OCI-LY7 (cell line): ENCODE measurements around the gene ADAM22. TPM values are rescaled to one million over a fixed set of nuclear protein-coding genes. Genes with fewer than 3 reads are reported as not detected.
"Not testable (repeated sequence)": the region's sequence is repeated elsewhere in the genome, so short reads cannot be mapped to it uniquely, and the experiment has no call there.

Experiments used
- BruUV-seq: library from RNA; stranded (reverse); fragments of 400-500 nt; replicated peaks from 2 replicates; lab custom pipeline; 2021; lab: Mats Ljungman, UMichigan
- CTCF ChIA-PET: fragments of 300-600 bp; sonication (Branson Sonifier 250); formaldehyde crosslinking; loops from one replicate; lab custom pipeline; 2022; ENCODE audit warnings: antibody characterized with exemption; ENCODE audit not compliant: unreplicated experiment; lab: Charles Lee
- POLR2A ChIA-PET: fragments of 300-600 bp; sonication (Branson Sonifier 250); formaldehyde crosslinking; loops from one replicate; lab custom pipeline; 2022; ENCODE audit warnings: antibody characterized with exemption; lab: Charles Lee
- DNase-seq: peaks from one replicate; pipeline ENCODE4 v3.0.0-alpha.2; 2015; ENCODE audit warnings: low spot score
- H2AFZ ChIP-seq: fragments of 200-600 bp; sonication (generic), shearing (Covaris generic); 2 replicates; pipeline ENCODE4 v1.6.1; 2014; ENCODE audit warnings: mild to moderate bottlenecking, antibody characterized with exemption, low read length, moderate library complexity
- H3K27ac ChIP-seq: fragments of 200-600 bp; sonication (generic); 2 replicates; pipeline ENCODE4 v1.5.1; 2014; ENCODE audit warnings: mixed run types, low read depth, mild to moderate bottlenecking, moderate library complexity, low read length, inconsistent platforms; ENCODE audit not compliant: poor library complexity, severe bottlenecking
- H3K36me3 ChIP-seq: fragments of 200-600 bp; sonication (generic); 2 replicates; pipeline ENCODE4 v1.6.1; 2014; ENCODE audit warnings: mild to moderate bottlenecking, antibody characterized with exemption, low read length, moderate library complexity, mixed read lengths; ENCODE audit not compliant: insufficient read depth
- H3K4me1 ChIP-seq: fragments of 200-600 bp; sonication (generic); 2 replicates; pipeline ENCODE4 v1.5.1; 2014; ENCODE audit warnings: mild to moderate bottlenecking, low read length; ENCODE audit not compliant: insufficient read depth, poor library complexity, severe bottlenecking
- H3K4me2 ChIP-seq: fragments of 200-600 bp; sonication (generic); 2 replicates; pipeline ENCODE4 v1.6.1; 2014; ENCODE audit warnings: mild to moderate bottlenecking, low read length
- H3K4me3 ChIP-seq: fragments of 200-600 bp; sonication (generic); 2 replicates; pipeline ENCODE4 v1.5.1; 2014; ENCODE audit warnings: mild to moderate bottlenecking, low read depth, low read length; ENCODE audit not compliant: poor library complexity, severe bottlenecking
- H3K79me2 ChIP-seq: fragments of 200-600 bp; sonication (generic); 2 replicates; pipeline ENCODE4 v1.6.1; 2016; ENCODE audit warnings: low read depth, mild to moderate bottlenecking, low read length, moderate library complexity, mixed read lengths; ENCODE audit not compliant: insufficient read depth
- H3K9me2 ChIP-seq: fragments of 200-600 bp; sonication (generic); 2 replicates; pipeline ENCODE4 v1.6.1; 2016; ENCODE audit warnings: mild to moderate bottlenecking, low read length, mixed read lengths; ENCODE audit not compliant: insufficient read depth
- H3K9me3 ChIP-seq: fragments of 200-600 bp; sonication (generic); 2 replicates; pipeline ENCODE4 v1.6.1; 2014; ENCODE audit warnings: mild to moderate bottlenecking, mixed run types, low read length, mixed read lengths
- H4K20me1 ChIP-seq: fragments of 200-600 bp; sonication (generic); 2 replicates; pipeline ENCODE4 v1.6.1; 2014; ENCODE audit warnings: mild to moderate bottlenecking, antibody characterized with exemption, low read length, moderate library complexity, mixed read lengths; ENCODE audit not compliant: insufficient read depth
- CTCF ChIP-seq: fragments of 200-600 bp; sonication (generic); conservative IDR thresholded peaks from 2 replicates; pipeline ENCODE4 v1.5.1; 2014; ENCODE audit warnings: mild to moderate bottlenecking, antibody characterized with exemption, low read length, moderate library complexity, mixed read lengths
- EZH2phosphoT487 ChIP-seq: fragments of 200-600 bp; sonication (generic); IDR thresholded peaks from 2 replicates; pipeline ENCODE4 v1.6.1; 2018; ENCODE audit warnings: low read depth, borderline replicate concordance, mild to moderate bottlenecking, mixed run types, antibody characterized with exemption, low read length, moderate library complexity, mixed read lengths
- intact Hi-C: fragments of 100-400 bp; cut with micrococcal nuclease; formaldehyde crosslinking; loops from one replicate; pipeline ENCODE4 v1.10.0; 2022; ENCODE audit not compliant: unreplicated experiment
- total RNA-seq, 2 experiments: library from RNA; depleted of rRNA in 1 of 2; stranded (reverse); fragments of >200 nt in 1 of 2; shearing (Covaris generic) in 1 of 2; gene quantifications; 2 replicates each; pipeline ENCODE4 v1.2.3, GENCODE V29; 2014 to 2022

ADAM22 gene
- total RNA-seq, 2 experiments from 2014 or later: 12.0 to 13.6 TPM

DNA sequence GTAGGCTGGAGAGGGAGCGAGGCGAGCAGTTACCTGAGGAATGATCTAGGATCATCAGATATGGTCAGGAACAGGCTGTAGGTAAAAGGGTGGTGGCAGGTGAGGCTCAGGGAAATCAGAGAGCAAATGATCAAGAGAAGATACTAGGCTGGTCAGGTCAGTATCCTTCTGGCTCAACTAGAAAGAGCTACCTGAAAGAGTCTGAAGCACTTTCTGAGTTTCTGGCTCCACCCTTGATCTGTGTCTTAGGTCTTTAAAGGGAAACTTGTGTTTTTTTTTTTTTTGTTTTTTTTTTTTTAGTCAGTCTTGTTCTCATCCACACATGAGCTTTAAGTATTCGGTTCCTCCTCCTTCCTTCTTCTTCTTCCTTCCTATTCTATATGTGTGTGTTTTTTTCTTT is 10.5 kb downstream of the ADAM22 start:
- no peak for TF ChIP-seq CTCF
- no peak for TF ChIP-seq EZH2phosphoT487
- POLR2A ChIA-PET: interaction anchor here (0.6 to 3.4 kb wide), 7 partner anchors 9 to 980 kb away, joined by 3 to 17 read pairs (median 4); partner anchors contain the start of gene ADAM22
- intact Hi-C loops: no loop called here
- CTCF ChIA-PET: no interaction called here
- H3K4me1 ChIP-seq: no peaks in the 10 kb centered on the region
- no peak overlapping the region for H3K4me3 ChIP-seq
- H3K4me2 ChIP-seq: no peak overlapping the region
- H3K9me2 ChIP-seq: no peaks in the 10 kb centered on the region
- H3K36me3 ChIP-seq: peaks cover 3% of the 10 kb centered on the region; the same call in 1 of the 2 replicates
- no peak overlapping the region for H3K27ac ChIP-seq
- no TSS peak for BruUV-seq
- H2AFZ ChIP-seq: no peak overlapping the region
- H4K20me1 ChIP-seq: no peaks in the 10 kb centered on the region
- H3K79me2 ChIP-seq: no peaks in the 10 kb centered on the region
- no peak for DNase-seq
- H3K9me3 ChIP-seq: no peaks in the 10 kb centered on the region

DNA sequence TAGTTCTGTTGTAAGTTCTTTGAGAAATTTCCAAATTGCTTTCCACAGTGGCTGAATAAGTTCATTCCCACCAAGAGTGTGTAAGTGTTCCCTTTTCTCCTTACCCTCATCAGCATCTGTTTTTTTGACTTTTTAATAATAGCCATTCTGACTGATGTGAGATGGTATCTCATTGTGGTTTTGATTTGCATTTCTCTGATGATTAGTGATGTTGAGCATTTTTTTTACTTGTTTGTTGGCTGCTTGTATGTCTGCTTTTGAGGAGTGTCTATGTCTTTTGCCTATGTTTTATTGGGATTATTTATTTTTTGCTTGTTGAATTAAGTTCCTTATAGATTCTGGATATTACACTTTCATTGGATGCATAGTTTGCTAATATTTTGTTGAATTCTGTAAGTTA is 11.9 kb downstream of the ADAM22 start:
- H3K4me2 ChIP-seq, H3K36me3 ChIP-seq, H3K9me3 ChIP-seq, DNase-seq, H2AFZ ChIP-seq, CTCF ChIA-PET, H3K79me2 ChIP-seq, H3K4me3 ChIP-seq, H4K20me1 ChIP-seq, H3K9me2 ChIP-seq, H3K4me1 ChIP-seq, BruUV-seq, intact Hi-C loops, H3K27ac ChIP-seq: not testable (repeated sequence)
- POLR2A ChIA-PET: interaction anchor here (0.6 to 0.7 kb wide), 2 partner anchors 11 to 107 kb away, joined by 4 read pairs; no protein-coding TSS in a partner anchor

DNA sequence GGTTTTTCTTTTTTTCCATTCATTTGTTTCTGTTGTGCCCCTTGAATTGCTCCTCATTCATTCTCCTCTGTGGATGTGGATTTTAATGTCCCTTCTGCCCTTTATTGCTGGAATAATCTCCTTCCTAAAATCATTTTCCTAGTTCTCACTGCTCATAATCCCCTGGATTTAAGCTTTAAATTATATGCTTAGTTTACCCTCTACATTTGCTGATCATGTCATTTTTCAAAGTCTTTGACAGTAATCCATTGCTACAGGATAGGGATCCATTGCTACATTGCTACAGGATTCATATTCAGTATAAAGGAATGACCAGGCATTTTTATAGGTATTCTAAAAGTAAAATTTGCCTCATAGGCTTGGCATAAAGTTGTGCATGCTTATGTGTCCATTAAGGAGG is 14.3 kb downstream of the ADAM22 start:
- Histone ChIP-seq H3K4me3 (no peak overlapping the region), H3K9me2 (no peaks in the 10 kb centered on the region), H2AFZ (no peak overlapping the region), H3K9me3 (no peaks in the 10 kb centered on the region), H3K4me1 (no peaks in the 10 kb centered on the region), H4K20me1 (no peaks in the 10 kb centered on the region), H3K36me3 (no peaks in the 10 kb centered on the region), H3K79me2 (no peaks in the 10 kb centered on the region), H3K27ac (no peak overlapping the region), H3K4me2 (no peak overlapping the region)
- POLR2A ChIA-PET: no interaction called here
- DNase-seq: no peak
- no peak for TF ChIP-seq CTCF
- TF ChIP-seq EZH2phosphoT487: no peak
- intact Hi-C loops: no loop called here
- CTCF ChIA-PET: no interaction called here
- BruUV-seq: no TSS peak
